Posterior vena cava (tissue), 2 donors: ENCODE measurements around the gene MYH13. TPM values are rescaled to one million over a fixed set of nuclear protein-coding genes. Genes with fewer than 3 reads are reported as not detected.

ENCODE experiments used
- DNase-seq: peaks from one replicate; pipeline ENCODE4 v3.0.0-alpha.2; 2020; ENCODE audit warnings: low spot score
- intact Hi-C, 2 donors: fragments of 100-400 bp; cut with DNase I; formaldehyde crosslinking; loops; one replicate each; pipeline versions ENCODE4 v1.14.1 to v1.14.2; 2022 to 2023
- total RNA-seq, 2 donors: library from RNA; stranded (reverse); fragmentation: NEBNext Ultra II Directional; extraction: Animal tissue kit (Norgen Biotek cat#: 25700); gene quantifications; one replicate each; pipeline ENCODE4 v1.2.1, GENCODE V29; 2021
- donor health status: DM: yes; HTN: yes; CAD: no.
- donor health status: DM: yes; HTN: yes; CAD: no.

MYH13 gene
- total RNA-seq, 2 donors from 2014 or later = not detected

DNA sequence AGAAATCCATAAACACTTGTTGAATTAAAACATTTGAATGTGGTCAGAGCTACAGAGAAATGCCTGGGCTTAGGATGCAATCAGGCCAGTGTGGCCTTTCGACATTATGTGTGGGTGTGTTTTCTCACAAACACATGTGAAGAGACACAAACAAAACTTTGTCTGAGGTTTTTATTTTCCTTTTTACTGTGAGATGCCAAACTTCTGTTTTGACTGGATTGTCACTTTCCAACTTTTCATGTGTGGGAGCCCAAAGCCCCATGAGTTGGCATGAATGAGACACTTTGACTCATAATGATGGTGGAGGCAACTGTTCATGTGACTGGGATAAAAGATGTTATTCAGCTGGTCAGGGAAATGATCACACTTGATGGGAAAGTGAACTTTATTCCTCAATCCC, 102.5 kb downstream of the MYH13 start:
- no peak for DNase-seq
- intact Hi-C loops = no loop called here

DNA sequence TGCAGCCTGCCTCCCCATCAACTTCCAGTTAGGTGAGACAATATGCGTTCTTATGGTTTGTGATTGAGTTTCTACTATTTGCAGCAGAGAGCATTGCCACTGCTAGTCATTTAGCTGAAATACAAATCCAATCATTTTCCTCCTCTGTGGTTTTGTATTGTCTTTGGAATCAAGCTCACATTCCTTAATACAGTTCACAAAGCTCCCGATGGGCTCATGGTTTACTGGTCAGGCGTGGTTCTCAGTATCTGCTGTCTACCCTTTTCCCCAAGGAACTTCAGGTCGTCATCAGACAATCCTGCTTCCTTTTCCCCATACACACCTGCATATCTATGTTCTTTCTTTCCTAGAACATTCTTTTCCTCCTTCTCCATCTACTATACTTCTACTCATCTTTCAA, 104.8 kb downstream of the MYH13 start:
- DNase-seq = no peak
- intact Hi-C loops = no loop called here

DNA sequence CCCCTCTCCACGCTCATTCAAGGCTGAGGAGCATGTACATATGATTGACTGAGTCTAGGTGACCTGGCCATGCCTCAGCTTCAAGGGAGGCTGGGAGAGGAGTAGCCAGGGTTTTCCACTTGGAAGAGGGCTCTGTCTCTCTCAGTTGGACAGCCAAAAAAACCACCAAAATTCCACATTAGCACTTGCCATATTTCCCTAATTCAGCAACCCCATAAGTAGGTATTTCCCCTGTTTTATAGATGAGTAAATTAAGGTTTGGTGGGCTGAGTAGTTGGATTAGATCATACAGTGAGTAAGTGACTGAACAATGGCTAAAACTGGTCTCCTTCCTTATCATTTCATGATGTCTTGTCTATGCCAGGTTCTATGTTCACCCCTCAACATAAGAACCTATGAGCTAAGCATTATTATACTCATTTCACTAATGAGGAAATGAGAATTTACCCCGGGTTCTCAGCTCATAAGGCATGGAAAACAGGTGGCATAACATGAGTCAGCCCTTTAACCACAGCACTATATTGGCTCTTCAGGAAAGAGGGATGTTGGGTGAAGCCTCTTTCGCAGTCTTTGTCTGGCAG, 106.4 kb downstream of the MYH13 start:
- intact Hi-C loops = no loop called here
- DNase-seq = no peak

DNA sequence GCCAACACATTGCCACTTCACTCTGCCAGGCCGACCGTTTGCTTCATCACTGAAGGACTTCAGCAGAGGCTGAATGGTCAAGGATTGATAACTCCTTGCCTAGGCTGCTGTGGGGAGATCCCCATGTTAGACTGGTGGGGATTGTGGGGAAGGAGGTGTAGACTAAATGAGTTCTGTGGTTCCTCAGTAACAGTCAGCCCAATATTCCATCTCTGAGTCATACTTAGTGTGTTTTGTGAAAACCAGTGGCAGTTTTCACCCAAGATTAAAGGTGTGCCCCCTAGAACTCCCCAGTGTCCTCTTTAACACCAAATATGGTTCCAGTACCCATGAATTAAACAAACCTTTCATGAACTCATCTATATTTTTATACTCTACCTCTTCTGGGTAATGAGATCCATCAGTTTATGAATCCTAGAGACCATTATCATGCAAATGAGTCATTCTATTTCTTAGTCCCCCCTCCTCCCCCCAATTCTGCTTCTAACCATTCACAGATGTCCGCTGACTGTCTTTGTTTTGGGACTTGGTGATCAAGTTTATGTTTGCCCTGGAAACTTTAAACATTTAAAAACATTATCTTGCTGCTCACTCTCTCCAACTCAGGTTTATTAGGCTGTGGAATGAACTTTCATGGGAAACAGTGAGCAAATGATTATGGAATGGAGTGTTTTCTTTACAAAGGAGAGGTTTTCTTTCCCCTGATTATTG, 107.6 kb downstream of the MYH13 start:
- intact Hi-C loops = no loop called here
- no peak for DNase-seq

DNA sequence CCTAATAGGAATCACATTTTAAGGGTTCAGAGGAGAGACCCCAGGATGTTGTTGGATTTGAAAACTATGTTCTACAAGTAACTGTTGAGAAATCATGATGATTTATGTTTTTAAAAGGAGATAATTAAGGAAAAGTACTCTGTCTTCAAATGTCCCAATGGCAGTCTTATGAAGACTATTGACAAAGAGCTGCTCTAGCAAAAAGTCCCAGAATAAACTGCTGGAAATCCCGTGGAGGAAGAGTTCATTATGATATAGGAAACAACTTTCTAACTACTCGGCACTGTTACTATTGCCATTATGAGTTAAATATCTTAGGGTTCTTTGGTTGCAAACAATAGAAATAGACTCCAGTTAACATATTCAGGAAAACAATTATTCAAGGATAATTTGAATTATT, 108.8 kb downstream of the MYH13 start:
- no peak for DNase-seq
- intact Hi-C loops = no loop called here

DNA sequence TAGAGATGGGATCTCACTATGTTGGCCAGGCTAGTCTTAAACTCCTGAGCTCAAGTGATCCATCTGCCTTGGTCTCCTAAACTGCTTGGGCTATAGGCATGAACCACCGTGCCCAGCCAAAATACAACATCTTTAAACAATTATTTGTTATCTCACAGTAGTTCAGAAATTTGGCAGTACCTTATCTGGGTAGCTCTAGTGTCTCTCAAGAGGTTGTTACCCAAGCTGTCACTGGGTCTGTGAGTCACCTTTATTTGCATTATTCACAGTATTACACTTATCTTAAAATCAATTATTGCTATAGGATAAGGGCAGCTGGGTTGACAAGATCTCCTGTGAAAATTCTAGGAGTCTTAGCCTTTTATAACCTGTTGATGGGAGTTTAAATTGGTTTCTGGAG, 110.4 kb downstream of the MYH13 start:
- intact Hi-C loops = no loop called here
- DNase-seq = no peak

DNA sequence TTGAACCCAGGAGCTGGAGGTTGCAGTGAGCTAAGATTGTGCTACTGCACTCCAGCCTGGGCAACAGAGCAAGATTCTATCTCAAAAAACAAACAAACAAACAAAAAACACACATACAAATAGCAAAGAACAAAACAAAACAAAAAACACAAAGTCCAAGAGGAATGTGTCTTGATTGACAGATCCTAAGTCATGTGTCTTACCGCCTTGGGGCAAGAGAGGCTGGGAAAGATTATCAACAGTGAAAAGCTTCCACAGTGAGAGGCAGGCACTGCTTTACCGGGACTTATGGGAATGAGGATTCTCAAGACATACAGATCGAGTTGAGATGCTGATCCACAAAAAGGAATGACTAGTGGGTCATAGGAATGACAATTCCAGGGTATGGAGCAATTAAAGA, 111.7 kb downstream of the MYH13 start:
- no peak for DNase-seq
- intact Hi-C loops = no loop called here

DNA sequence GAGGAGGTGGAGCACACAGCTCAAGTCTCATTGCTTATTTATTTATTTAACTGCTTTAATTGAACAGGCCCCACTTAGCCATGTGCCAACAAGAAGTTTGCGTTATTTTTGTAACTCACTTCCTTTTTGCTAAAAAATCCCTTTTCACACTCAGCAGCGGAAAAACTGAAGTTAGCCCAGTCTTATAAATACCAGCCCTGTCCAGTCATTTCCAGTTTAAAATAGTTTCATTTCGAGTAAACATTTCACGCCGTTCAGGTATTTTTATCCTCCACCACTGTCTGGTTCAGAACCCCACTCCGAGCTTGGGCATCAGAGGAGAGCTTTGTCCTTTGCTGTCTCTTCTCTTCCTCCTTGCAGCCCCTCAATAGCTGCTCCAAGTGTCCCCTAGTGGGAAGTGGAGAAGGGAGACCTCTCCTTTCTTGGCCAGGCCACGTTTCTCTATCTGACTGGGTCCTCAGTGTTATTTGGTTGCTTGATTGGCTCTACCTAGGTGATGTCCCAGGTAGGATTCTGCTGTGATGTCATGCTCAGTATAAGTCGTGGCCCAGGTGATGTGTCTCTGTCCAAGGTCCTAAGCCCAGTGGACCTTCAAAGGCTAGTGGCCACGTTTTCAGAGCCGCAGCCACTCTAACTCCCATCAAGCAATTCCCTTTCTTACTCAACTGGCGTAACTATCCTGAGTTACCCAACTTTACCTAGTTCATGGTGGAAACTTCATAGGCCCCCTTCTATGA, 121.4 kb downstream of the MYH13 start:
- intact Hi-C loops = no loop called here

More for the DNA sequence above, 121.4 kb downstream of the MYH13 start:
- no peak for DNase-seq

Other genes with a start within 250 kb of the MYH13 start
- 100 to 1,000 TPM in 1 of 2 donors, 10 to 100 TPM in 1; 70.6 to 190 TPM for gene GAS7, start 174.4 kb downstream of the MYH13 start, total RNA-seq
- gene MYH8, start 48.9 kb upstream of the MYH13 start, total RNA-seq = not detected
- not detected for gene MYH4, start 96.6 kb upstream of the MYH13 start, total RNA-seq
- gene MYH1, start 145.5 kb upstream of the MYH13 start, total RNA-seq = under 1 TPM in 1 of 2 donors, not detected in 1; 0.14 TPM
- gene MYH2, start 176.7 kb upstream of the MYH13 start, total RNA-seq = under 1 TPM in 1 of 2 donors, not detected in 1; 0.43 TPM